GM23248 (cell line): Measurements from ENCODE around the gene ZNF581.

Source experiments
- EZH2 ChIP-seq: fragments of 200-600 bp; sonication (generic); IDR thresholded peaks from 2 replicates; pipeline ENCODE4 v1.6.1; 2018; ENCODE audit warnings: antibody characterized with exemption, mild to moderate bottlenecking; ENCODE audit not compliant: insufficient read depth, poor library complexity, severe bottlenecking
- EZH2phosphoT487 ChIP-seq: fragments of 200-600 bp; sonication (generic); IDR thresholded peaks from 2 replicates; pipeline ENCODE4 v1.6.1; 2018; ENCODE audit warnings: antibody characterized with exemption, moderate library complexity, mild to moderate bottlenecking, low read depth; ENCODE audit not compliant: insufficient read depth

GRCh38 chr19:55641426-55642152 lies 1.9 kb upstream of the ZNF581 start:
- TF ChIP-seq EZH2phosphoT487 (no peak), EZH2 (no peak)
